Activated T-helper 2 cell treated with anti-CD3 and anti-CD28 coated beads, Interferon-gamma antibody, Interleukin-2, Interleukin-4, amounts not matched to agents 10 μg/mL and 5 μg/mL and 100 μg/mL, durations not matched to agents 14 hours and 24 hours and 36 hours (primary cell): ENCODE results near the gene PDE1A. TPM values are rescaled to one million over a fixed set of nuclear protein-coding genes. Genes with fewer than 3 reads are reported as not detected.

Experiments
- DNase-seq: peaks from one replicate; pipeline ENCODE4 v3.0.0; 2021; ENCODE audit warnings: low spot score
- H3K27ac Mint-ChIP-seq: one replicate; pipeline ENCODE4 v1.8.0; 2021; ENCODE audit warnings: mixed read lengths
- H3K27me3 Mint-ChIP-seq: one replicate; pipeline ENCODE4 v1.8.0; 2021; ENCODE audit warnings: low read depth, mixed read lengths
- H3K36me3 Mint-ChIP-seq: one replicate; pipeline ENCODE4 v1.8.0; 2021; ENCODE audit warnings: low read depth, mixed read lengths
- H3K4me1 Mint-ChIP-seq: one replicate; pipeline ENCODE4 v1.8.0; 2021; ENCODE audit warnings: low read depth, mixed read lengths
- H3K4me3 Mint-ChIP-seq: one replicate; pipeline ENCODE4 v1.8.0; 2021; ENCODE audit warnings: low read depth, mild to moderate bottlenecking, moderate library complexity, mixed read lengths
- H3K9me3 Mint-ChIP-seq: one replicate; pipeline ENCODE4 v1.8.0; 2021; ENCODE audit warnings: mixed read lengths
- intact Hi-C: fragments of 100-400 bp; cut with micrococcal nuclease; formaldehyde crosslinking; loops from one replicate; pipeline ENCODE4 v1.15.1; 2023
- total RNA-seq: library from RNA; stranded (reverse); gene quantifications from 2 replicates; pipeline ENCODE4 v1.2.3, GENCODE V29; 2022

PDE1A gene
- total RNA-seq, 1 donor from 2014 or later: not detected

GRCh38 chr2:182191061-182191460 lies 235.8 kb downstream of the PDE1A start:
- intact Hi-C loops: no loop called here
- H3K4me1 Mint-ChIP-seq: no peaks in the 10 kb centered on the region
- no peaks in the 10 kb centered on the region for H3K36me3 Mint-ChIP-seq
- no peak for DNase-seq
- H3K9me3 Mint-ChIP-seq: no peaks in the 10 kb centered on the region
- no peak overlapping the region for H3K4me3 Mint-ChIP-seq
- H3K27ac Mint-ChIP-seq: no peak overlapping the region
- no peaks in the 10 kb centered on the region for H3K27me3 Mint-ChIP-seq

GRCh38 chr2:182187130-182187529 lies 239.7 kb downstream of the PDE1A start:
- intact Hi-C loops: loop anchor here (2.0 to 5.0 kb wide), 2 partner anchors 464 to 795 kb away; no protein-coding TSS in a partner anchor
- H3K9me3 Mint-ChIP-seq: no peaks in the 10 kb centered on the region
- no peaks in the 10 kb centered on the region for H3K4me1 Mint-ChIP-seq
- no peak for DNase-seq
- no peak overlapping the region for H3K4me3 Mint-ChIP-seq
- no peak overlapping the region for H3K27ac Mint-ChIP-seq
- H3K36me3 Mint-ChIP-seq: no peaks in the 10 kb centered on the region
- no peaks in the 10 kb centered on the region for H3K27me3 Mint-ChIP-seq

- Mint-ChIP-seq H3K36me3 (no peaks in the 10 kb centered on the region), H3K9me3 (no peaks in the 10 kb centered on the region), H3K27me3 (no peaks in the 10 kb centered on the region), H3K4me3 (no peak overlapping the region), H3K4me1 (no peaks in the 10 kb centered on the region), H3K27ac (no peak overlapping the region)
- DNase-seq: no peak
- intact Hi-C loops: loop anchor here (2.0 to 5.0 kb wide), 2 partner anchors 465 to 796 kb away; no protein-coding TSS in a partner anchor
Observed at GRCh38 chr2:182186132-182186735, 240.6 kb downstream of the PDE1A start.

GRCh38 chr2:182182436-182182835 lies 244.4 kb downstream of the PDE1A start:
- H3K9me3 Mint-ChIP-seq: no peaks in the 10 kb centered on the region
- intact Hi-C loops: no loop called here
- no peaks in the 10 kb centered on the region for H3K36me3 Mint-ChIP-seq
- H3K27ac Mint-ChIP-seq: no peak overlapping the region
- DNase-seq: no peak
- H3K27me3 Mint-ChIP-seq: no peaks in the 10 kb centered on the region
- H3K4me1 Mint-ChIP-seq: no peaks in the 10 kb centered on the region
- H3K4me3 Mint-ChIP-seq: no peak overlapping the region

DNA sequence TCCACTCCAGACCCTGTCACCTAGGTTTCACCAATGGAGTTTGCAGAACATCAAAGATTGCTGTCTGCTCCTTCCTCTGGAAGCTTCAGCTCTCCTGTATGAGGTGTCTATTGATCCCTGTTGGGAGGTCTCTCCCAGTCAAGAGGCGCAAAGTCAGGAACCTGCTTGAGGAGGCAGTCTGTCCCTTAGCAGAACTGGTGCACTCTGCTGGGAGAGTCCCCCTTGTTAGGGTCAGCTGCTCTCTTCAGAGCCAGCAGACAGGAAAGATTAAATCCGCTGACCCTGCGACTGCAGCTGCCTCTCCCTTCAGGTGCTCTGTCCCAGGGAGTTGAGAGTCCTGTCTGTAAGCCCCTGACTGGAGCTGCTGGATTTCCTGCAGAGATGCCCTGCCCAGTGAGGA lies 245.5 kb downstream of the PDE1A start:
- Mint-ChIP-seq H3K27ac (no peak overlapping the region), H3K27me3 (no peaks in the 10 kb centered on the region), H3K36me3 (no peaks in the 10 kb centered on the region), H3K4me1 (no peaks in the 10 kb centered on the region), H3K4me3 (no peak overlapping the region), H3K9me3 (no peaks in the 10 kb centered on the region)
- DNase-seq: no peak
- intact Hi-C loops: no loop called here

DNA sequence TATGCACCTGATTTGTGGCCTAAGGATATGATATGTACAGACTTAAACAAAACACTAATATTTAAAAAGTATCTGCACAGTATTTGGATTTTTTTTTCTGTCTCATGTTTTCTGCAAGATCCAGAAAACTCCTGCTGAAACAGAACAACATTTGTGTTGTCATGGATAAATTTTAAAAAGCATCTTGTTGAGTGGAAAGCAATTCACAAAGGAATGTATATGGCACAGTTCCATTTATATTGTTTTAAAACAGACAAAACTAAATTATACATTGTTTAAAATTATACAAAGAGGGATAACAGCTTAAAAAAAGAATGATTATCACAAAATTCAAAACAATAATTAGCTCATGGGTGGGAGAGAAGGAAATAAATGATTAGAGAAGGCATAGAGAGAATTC lies 247.7 kb downstream of the PDE1A start:
- DNase-seq: no peak
- intact Hi-C loops: no loop called here
- H3K27me3 Mint-ChIP-seq: no peaks in the 10 kb centered on the region
- no peak overlapping the region for H3K4me3 Mint-ChIP-seq
- no peak overlapping the region for H3K27ac Mint-ChIP-seq
- H3K4me1 Mint-ChIP-seq: no peaks in the 10 kb centered on the region
- no peaks in the 10 kb centered on the region for H3K36me3 Mint-ChIP-seq
- no peaks in the 10 kb centered on the region for H3K9me3 Mint-ChIP-seq

DNA sequence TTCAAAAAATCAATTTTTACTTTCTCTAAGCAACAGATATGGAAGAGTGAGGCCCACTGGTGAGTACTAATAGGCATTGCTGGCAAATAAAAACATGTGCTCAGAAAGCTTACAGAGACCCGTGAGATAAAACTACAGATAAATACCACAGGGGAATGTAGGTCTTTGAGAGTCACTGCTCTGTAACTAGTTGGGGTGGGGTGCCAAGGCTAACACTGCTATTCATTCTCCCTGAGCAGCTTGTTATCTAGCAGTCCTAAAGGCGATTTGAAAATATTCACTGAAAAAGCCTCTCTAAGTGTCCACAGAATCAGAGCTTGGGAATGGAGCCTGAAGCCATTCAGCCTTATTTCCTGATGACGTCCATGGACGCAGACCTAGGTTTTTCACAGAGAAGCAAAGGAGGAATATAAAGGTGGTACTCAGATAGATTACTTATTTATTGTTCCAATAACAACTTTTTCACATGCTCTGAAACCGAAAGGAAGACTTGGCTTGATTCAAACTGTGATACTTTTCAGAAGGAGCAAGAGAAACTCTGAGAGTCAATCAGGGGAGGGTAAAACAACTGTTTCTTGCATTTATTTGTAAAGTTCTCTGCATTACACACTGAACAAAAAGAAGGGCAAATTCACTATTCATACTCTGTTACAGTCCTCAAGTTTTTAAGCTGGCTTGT lies 252.8 kb downstream of the PDE1A start:
- H3K27me3 Mint-ChIP-seq: no peaks in the 10 kb centered on the region

DNA sequence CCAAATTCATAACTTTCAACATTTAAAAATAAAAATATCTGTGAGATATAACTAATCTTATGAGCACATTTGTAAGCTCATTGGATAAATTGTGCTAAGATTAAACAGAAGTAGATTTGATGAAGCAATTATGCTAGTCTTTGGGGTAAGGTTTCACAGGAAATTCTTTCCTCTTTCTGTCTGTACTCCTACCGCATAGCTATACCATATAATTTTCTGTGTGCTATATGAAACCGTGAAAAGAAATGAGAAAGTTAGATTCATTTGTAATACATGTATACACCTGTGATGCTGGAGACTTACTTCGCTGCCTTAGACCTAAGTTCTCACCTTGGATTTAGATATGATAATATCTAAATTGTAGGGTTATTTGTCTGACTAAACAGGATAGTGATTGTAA lies 256.5 kb downstream of the PDE1A start:
- no peak for DNase-seq
- no peak overlapping the region for H3K27ac Mint-ChIP-seq
- intact Hi-C loops: no loop called here
- H3K27me3 Mint-ChIP-seq: no peaks in the 10 kb centered on the region
- no peaks in the 10 kb centered on the region for H3K9me3 Mint-ChIP-seq
- H3K4me1 Mint-ChIP-seq: no peaks in the 10 kb centered on the region
- H3K36me3 Mint-ChIP-seq: no peaks in the 10 kb centered on the region
- H3K4me3 Mint-ChIP-seq: no peak overlapping the region

More for the DNA sequence above, 252.8 kb downstream of the PDE1A start:
- Mint-ChIP-seq H3K4me1 (no peaks in the 10 kb centered on the region), H3K36me3 (no peaks in the 10 kb centered on the region), H3K9me3 (no peaks in the 10 kb centered on the region), H3K4me3 (no peak overlapping the region), H3K27ac (no peak overlapping the region)
- intact Hi-C loops: no loop called here
- no peak for DNase-seq

- no peaks in the 10 kb centered on the region for H3K9me3 Mint-ChIP-seq
- intact Hi-C loops: no loop called here
- no peak for DNase-seq
- H3K4me1 Mint-ChIP-seq: no peaks in the 10 kb centered on the region
- no peak overlapping the region for H3K27ac Mint-ChIP-seq
- H3K27me3 Mint-ChIP-seq: no peaks in the 10 kb centered on the region
- H3K4me3 Mint-ChIP-seq: no peak overlapping the region
- no peaks in the 10 kb centered on the region for H3K36me3 Mint-ChIP-seq
Observed at GRCh38 chr2:182167882-182168281, 259.0 kb downstream of the PDE1A start.

GRCh38 chr2:182166841-182167240 lies 260.0 kb downstream of the PDE1A start:
- no peaks in the 10 kb centered on the region for H3K9me3 Mint-ChIP-seq
- intact Hi-C loops: no loop called here
- H3K27me3 Mint-ChIP-seq: no peaks in the 10 kb centered on the region
- H3K4me3 Mint-ChIP-seq: no peak overlapping the region
- H3K27ac Mint-ChIP-seq: no peak overlapping the region
- no peaks in the 10 kb centered on the region for H3K4me1 Mint-ChIP-seq
- no peak for DNase-seq
- H3K36me3 Mint-ChIP-seq: no peaks in the 10 kb centered on the region

GRCh38 chr2:182166406-182166805 lies 260.4 kb downstream of the PDE1A start:
- no peak for DNase-seq
- no peak overlapping the region for H3K4me3 Mint-ChIP-seq
- no peaks in the 10 kb centered on the region for H3K4me1 Mint-ChIP-seq
- no peaks in the 10 kb centered on the region for H3K27me3 Mint-ChIP-seq
- H3K36me3 Mint-ChIP-seq: no peaks in the 10 kb centered on the region
- no peak overlapping the region for H3K27ac Mint-ChIP-seq
- intact Hi-C loops: no loop called here
- no peaks in the 10 kb centered on the region for H3K9me3 Mint-ChIP-seq

- Mint-ChIP-seq H3K9me3 (no peaks in the 10 kb centered on the region), H3K27ac (no peak overlapping the region), H3K4me1 (no peaks in the 10 kb centered on the region), H3K4me3 (no peak overlapping the region), H3K36me3 (no peaks in the 10 kb centered on the region), H3K27me3 (no peaks in the 10 kb centered on the region)
- intact Hi-C loops: no loop called here
- DNase-seq: no peak
Observed at GRCh38 chr2:182165202-182165601, 261.6 kb downstream of the PDE1A start.

- Mint-ChIP-seq H3K36me3 (no peaks in the 10 kb centered on the region), H3K4me3 (no peak overlapping the region), H3K27me3 (no peaks in the 10 kb centered on the region), H3K9me3 (no peaks in the 10 kb centered on the region), H3K27ac (no peak overlapping the region), H3K4me1 (no peaks in the 10 kb centered on the region)
- intact Hi-C loops: no loop called here
- no peak for DNase-seq
Observed at GRCh38 chr2:182164686-182165085, 262.1 kb downstream of the PDE1A start.
